NT2/D1 (cell line): ENCODE results near the gene AP3D1.

Experiments used
- DNase-seq: peaks from one replicate; pipeline ENCODE4 v3.0.0-alpha.2; 2011; ENCODE audit warnings: low read depth, low spot score
- H3K27me3 ChIP-seq: 2 replicates; pipeline ENCODE4 v1.6.0; 2011; ENCODE audit warnings: mild to moderate bottlenecking; ENCODE audit not compliant: insufficient read length, insufficient read depth
- H3K36me3 ChIP-seq: 2 replicates; pipeline ENCODE4 v1.6.1; 2011; ENCODE audit warnings: mild to moderate bottlenecking, low read length, mixed read lengths; ENCODE audit not compliant: insufficient read depth, insufficient read length
- H3K4me1 ChIP-seq: 2 replicates; pipeline ENCODE4 v1.5.1; 2011; ENCODE audit not compliant: insufficient read depth, insufficient read length
- H3K4me3 ChIP-seq: 2 replicates; pipeline ENCODE4 v1.5.1; 2011; ENCODE audit warnings: low read depth; ENCODE audit not compliant: insufficient read length
- H3K9ac ChIP-seq: 2 replicates; pipeline ENCODE4 v1.6.0; 2011; ENCODE audit warnings: low read depth; ENCODE audit not compliant: insufficient read length
- H3K9me3 ChIP-seq: 2 replicates; pipeline ENCODE4 v1.5.1; 2011; ENCODE audit warnings: mild to moderate bottlenecking, low read length; ENCODE audit not compliant: insufficient read depth
- SUZ12 ChIP-seq: IDR thresholded peaks from 2 replicates; pipeline ENCODE4 v1.6.1; 2011; ENCODE audit not compliant: insufficient read length, insufficient read depth; ENCODE audit errors: extremely low read depth
- YY1 ChIP-seq: IDR thresholded peaks from 2 replicates; pipeline ENCODE4 v1.6.1; 2011; ENCODE audit not compliant: insufficient read length, insufficient read depth
- ZNF274 ChIP-seq: IDR thresholded peaks from 2 replicates; pipeline ENCODE4 v1.6.1; 2011; ENCODE audit warnings: mild to moderate bottlenecking, low read depth, low read length

Gene AP3D1

DNA sequence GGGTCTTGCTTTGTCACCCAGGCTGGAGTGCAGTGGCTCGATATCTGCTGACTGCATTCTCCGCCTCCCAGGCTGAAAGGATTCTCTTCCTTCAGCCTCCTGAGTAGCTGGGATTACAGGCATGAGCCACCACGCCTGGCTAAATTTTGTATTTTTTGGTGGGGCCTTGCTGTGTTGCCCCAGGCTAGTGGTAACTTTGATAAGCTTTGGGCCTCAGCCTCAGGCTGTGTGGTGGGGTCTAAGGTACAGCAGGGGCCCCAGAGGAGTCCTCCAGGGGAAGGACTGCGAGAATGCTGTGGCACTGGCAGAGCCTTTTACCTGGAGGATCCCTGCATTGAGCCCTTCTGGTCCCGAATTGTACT, 19.6 kb upstream of the AP3D1 start:
- no peaks in the 10 kb centered on the region for H3K9me3 ChIP-seq
- H3K36me3 ChIP-seq: peaks cover 17% of the 10 kb centered on the region
- H3K27me3 ChIP-seq: no peaks in the 10 kb centered on the region
- TF ChIP-seq SUZ12 (no peak), ZNF274 (no peak), YY1 (no peak)
- peaks cover 29% of the 10 kb centered on the region for H3K4me1 ChIP-seq
- no peak for DNase-seq
- peak overlapping the region; percentile 47 for H3K9ac ChIP-seq
- no peak overlapping the region for H3K4me3 ChIP-seq

DNA sequence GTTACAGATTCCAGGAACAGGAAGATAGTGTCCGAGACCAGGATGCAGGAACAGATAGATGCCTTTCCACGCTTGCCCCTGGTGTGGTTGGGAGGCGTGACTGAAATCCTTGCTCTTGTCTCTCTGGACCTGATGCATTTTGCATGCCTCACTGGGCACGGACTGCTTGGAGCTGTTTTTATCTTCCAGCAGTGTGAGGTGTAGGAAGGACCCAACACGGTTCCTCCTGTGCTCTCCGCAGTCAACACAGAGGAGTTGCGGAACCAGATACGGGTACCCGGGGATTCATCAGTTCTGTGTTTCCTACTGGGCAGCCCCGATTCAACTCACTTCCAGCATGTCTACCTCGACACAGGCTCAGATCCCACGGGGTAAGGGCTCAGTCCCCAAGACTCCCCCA, 18.9 kb upstream of the AP3D1 start:
- Histone ChIP-seq H3K36me3 (peaks cover 13% of the 10 kb centered on the region), H3K27me3 (no peaks in the 10 kb centered on the region), H3K4me3 (no peak overlapping the region), H3K4me1 (peaks cover 28% of the 10 kb centered on the region), H3K9me3 (no peaks in the 10 kb centered on the region), H3K9ac (no peak overlapping the region)
- TF ChIP-seq SUZ12: no peak
- TF ChIP-seq YY1: no peak
- no peak for TF ChIP-seq ZNF274
- no peak for DNase-seq

DNA sequence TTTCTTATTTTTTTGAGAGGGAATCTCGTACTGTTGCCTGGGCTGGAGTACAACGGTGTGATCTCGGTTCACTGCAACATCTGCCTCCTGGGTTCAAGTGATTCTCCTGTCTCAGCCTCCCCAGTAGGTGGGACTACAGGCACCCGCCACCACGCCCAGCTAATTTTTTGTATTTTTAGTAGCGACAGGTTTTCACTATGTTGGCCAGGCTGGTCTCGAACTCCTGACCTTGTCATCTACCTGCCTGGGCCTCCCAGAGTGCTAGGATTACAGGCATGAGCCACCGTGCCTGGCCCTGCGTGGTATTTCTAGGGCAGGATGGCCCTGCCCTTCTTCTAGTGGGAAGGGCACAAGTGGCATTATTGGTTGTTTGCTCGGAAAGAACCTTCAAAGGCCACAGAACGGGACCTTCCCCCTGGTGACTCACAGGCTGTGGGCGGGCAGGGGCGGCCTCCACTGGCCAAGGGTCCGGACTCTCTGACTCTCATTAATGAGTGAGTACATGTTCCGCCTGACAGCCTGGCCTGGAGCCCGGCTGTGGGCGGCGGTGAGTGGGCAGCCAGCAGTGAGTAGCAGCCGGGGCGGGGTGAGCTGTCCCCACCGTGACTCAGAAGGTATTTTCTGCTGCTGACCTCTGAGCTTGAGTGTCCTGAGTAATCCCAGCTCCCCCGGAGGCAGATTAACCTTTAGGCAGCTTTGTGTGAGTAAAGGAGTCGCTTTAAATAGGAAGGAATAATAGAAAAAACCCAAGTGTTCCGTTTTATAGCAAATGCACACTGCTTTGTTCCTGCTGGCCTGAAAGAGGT, 17.5 kb upstream of the AP3D1 start:
- H3K27me3 ChIP-seq: no peaks in the 10 kb centered on the region
- no peak for DNase-seq

DNA sequence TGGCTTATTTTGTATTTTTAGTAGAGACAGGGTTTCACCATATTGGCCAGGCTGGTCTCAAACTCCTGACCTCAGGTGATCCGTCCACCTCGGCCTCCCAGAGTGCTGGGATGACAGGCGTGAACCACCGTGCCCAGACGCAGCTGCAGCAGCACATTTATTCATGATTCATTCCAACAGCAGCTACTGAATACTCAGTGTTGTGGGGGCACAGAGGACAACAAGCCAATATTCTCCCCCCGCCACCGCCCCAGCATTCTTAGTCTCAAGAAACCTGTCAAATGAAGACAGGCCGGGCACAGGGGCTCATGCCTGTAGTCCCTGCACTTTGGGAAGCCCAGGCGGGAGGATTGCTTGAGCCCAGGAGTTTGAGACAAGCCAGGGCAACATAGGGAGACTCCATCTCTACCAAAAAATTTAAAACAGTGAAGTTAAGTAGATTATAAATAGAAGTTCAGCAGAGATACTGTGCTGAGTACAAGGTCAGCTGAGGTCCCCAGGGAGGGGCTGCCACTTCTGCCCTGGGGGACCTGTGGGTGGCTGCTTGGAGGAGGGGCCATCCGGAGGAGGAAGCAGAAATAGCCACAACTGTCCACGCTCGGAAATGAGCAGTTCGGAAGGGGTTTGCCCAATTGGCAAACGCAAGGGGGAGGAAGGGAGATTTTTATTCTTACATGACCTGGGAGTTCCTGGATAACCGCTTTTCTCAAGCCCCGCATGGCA, 16.7 kb upstream of the AP3D1 start:
- Histone ChIP-seq H3K9me3 (no peaks in the 10 kb centered on the region), H3K27me3 (no peaks in the 10 kb centered on the region), H3K4me3 (no peak overlapping the region), H3K9ac (peak overlapping the region; percentile 27), H3K36me3 (peaks cover 4% of the 10 kb centered on the region), H3K4me1 (peaks cover 20% of the 10 kb centered on the region)
- TF ChIP-seq ZNF274 (no peak), SUZ12 (no peak), YY1 (no peak)
- no peak for DNase-seq

More for the DNA sequence above, 17.5 kb upstream of the AP3D1 start:
- peaks cover 28% of the 10 kb centered on the region for H3K4me1 ChIP-seq
- TF ChIP-seq ZNF274: no peak
- no peak for TF ChIP-seq SUZ12
- no peak for TF ChIP-seq YY1
- H3K36me3 ChIP-seq: peaks cover 11% of the 10 kb centered on the region
- peak overlapping the region; percentile 61 for H3K9ac ChIP-seq
- no peaks in the 10 kb centered on the region for H3K9me3 ChIP-seq
- no peak overlapping the region for H3K4me3 ChIP-seq

DNA sequence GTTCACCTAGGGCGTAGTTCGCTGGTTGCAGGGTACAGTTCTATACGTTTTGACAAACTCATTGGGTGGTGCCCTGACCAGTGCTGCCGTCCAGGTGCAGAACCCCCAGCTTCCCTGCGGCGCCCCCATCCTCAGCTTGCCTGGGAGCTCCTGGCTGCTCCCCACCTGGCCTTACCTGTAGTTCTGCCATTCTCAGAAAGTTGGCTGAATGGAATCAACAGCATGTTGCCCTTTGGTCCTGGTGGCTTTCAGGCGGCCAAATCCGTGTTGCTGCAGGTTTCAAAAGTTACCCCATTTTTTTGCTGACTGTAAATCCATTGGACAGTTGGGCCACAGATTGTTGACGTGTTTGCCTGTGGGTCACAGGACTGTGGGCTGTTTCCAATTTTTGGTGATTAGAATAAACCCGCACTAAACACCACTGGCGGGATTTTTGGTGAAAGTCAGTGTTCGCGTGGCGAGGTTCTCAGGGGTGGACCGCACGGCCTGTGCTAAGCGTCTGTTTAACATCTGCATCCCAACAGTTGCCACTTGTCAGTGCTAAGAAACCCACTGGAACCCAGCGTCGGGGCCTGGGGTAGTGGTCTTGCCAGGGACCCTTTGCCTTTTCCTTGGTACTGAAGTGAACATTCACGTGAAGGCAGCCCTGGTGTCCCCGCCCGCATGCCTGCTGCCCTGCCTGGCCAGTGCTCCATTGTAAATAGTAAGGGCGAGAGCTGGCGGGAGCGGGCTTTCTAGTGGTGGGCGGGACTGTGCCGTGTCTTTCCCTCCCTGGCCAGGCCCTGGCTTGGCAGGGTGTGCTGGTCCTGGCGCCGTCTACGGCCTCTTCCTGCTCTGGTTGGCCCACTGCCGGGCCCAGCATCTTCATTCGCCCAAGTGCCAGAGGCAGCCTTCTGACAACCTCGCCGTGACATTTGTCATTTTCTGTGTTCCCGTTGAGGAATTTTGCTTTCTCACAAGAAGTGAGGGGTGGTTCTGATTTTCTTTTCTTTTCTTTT, 15.7 kb upstream of the AP3D1 start:
- Histone ChIP-seq H3K9me3 (no peaks in the 10 kb centered on the region), H3K36me3 (no peaks in the 10 kb centered on the region), H3K27me3 (no peaks in the 10 kb centered on the region), H3K4me1 (peaks cover 18% of the 10 kb centered on the region), H3K4me3 (no peak overlapping the region), H3K9ac (peak overlapping the region; percentile 6)
- no peak for DNase-seq
- TF ChIP-seq YY1: no peak
- TF ChIP-seq SUZ12: no peak
- TF ChIP-seq ZNF274: no peak

DNA sequence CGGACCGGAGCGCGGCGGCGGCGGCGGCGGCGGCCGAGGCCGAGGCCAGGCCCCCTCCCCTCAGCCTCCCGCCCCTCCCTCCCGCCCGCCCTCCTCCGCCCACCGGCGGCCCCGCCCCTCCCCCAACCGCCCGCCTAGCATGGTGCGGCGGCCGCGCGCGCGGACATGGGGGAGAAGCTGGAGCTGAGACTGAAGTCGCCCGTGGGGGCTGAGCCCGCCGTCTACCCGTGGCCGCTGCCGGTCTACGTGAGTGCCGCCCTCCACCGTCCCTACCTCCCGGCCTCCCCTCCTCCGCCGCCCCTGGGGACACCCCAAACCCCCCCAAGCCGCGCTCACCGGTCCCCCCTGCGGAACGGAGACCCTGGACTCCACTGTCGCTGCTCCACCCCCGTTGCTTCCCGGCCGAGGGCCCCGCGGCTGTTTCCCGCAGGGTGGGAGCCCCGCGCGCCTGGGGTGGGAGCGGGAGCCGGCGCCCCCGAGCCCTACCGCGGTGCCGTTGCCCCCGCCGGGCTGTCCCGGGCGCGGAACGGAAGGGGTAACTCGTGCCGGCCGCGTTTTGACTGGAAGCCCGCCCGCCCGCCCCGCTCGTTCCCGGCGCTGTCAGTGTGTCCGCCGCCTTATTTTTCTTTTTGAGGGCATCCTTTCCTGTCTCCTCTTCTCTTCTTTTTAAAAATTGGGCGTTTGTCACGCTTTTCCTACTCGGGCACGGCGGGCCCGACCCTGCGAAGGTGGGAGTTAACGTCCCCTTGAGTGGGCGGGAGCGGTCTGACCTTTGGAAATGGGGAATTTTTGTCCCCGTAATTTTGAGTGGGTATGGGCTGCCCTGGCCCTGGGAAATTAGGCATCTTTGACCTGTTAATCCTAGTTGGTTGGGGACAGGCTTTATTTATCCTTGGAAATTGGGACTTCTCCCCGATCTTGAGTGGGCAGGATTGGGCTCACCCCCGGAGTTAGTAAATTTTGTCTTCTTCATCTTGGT, 12.9 kb upstream of the AP3D1 start:
- Histone ChIP-seq H3K9me3 (no peaks in the 10 kb centered on the region), H3K4me1 (peaks cover 2% of the 10 kb centered on the region), H3K4me3 (peak overlapping the region; percentile 78), H3K36me3 (no peaks in the 10 kb centered on the region), H3K9ac (peak overlapping the region; percentile 95), H3K27me3 (no peaks in the 10 kb centered on the region)
- no peak for TF ChIP-seq YY1
- no peak for TF ChIP-seq ZNF274
- no peak for TF ChIP-seq SUZ12
- DNase-seq: no peak
